GM19463 (cell line): ENCODE results near the gene TSKU.
A peak's percentile ranks its signal among the peaks of the same experiment; 100 is the strongest.
"Not testable (repeated sequence)": the region's sequence is repeated elsewhere in the genome, so short reads cannot be mapped to it uniquely, and the experiment has no call there.

Experiments used
- ATAC-seq: cut with Tn5 transposase; IDR thresholded peaks from one replicate; pipeline ENCODE4 v1.9.1; 2021; ENCODE audit warnings: mild to moderate bottlenecking, moderate library complexity; ENCODE audit not compliant: unreplicated experiment

Gene TSKU

GRCh38 chr11:76799066-76799804, 16.1 kb downstream of the TSKU start:
- ATAC-seq: peak; percentile 81

- ATAC-seq: no peak
Measured at GRCh38 chr11:76800466-76801200, 17.5 kb downstream of the TSKU start.

GRCh38 chr11:76801225-76801624, 18.1 kb downstream of the TSKU start:
- no peak for ATAC-seq

- no peak for ATAC-seq
Measured at GRCh38 chr11:76801736-76802135, 18.6 kb downstream of the TSKU start.

GRCh38 chr11:76802151-76802550, 19.0 kb downstream of the TSKU start:
- no peak for ATAC-seq

- no peak for ATAC-seq
Measured at GRCh38 chr11:76802621-76803020, 19.5 kb downstream of the TSKU start.

- no peak for ATAC-seq
Measured at GRCh38 chr11:76803023-76803422, 19.9 kb downstream of the TSKU start.

GRCh38 chr11:76803811-76804600, 20.9 kb downstream of the TSKU start:
- ATAC-seq: no peak

GRCh38 chr11:76805206-76805913, 22.2 kb downstream of the TSKU start:
- no peak for ATAC-seq

GRCh38 chr11:76806131-76806530, 23.0 kb downstream of the TSKU start:
- no peak for ATAC-seq

- ATAC-seq: no peak
Measured at GRCh38 chr11:76806608-76807205, 23.6 kb downstream of the TSKU start.

- no peak for ATAC-seq
Measured at GRCh38 chr11:76807206-76807875, 24.2 kb downstream of the TSKU start.

- ATAC-seq: no peak
Measured at GRCh38 chr11:76808171-76808570, 25.0 kb downstream of the TSKU start.

GRCh38 chr11:76808996-76809395, 25.8 kb downstream of the TSKU start:
- no peak for ATAC-seq

- ATAC-seq: no peak
Measured at GRCh38 chr11:76810151-76810853, 27.1 kb downstream of the TSKU start.

GRCh38 chr11:76811259-76811658, 28.1 kb downstream of the TSKU start:
- ATAC-seq: no peak

GRCh38 chr11:76814414-76814813, 31.3 kb downstream of the TSKU start:
- ATAC-seq: no peak

GRCh38 chr11:76815678-76816077, 32.5 kb downstream of the TSKU start:
- not testable (repeated sequence) for ATAC-seq

GRCh38 chr11:76820184-76820566, 37.0 kb downstream of the TSKU start:
- ATAC-seq: no peak
